ENCODE data around the gene PCYT1B. TPM values are rescaled to one million over a fixed set of nuclear protein-coding genes. Genes with fewer than 3 reads are reported as not detected.
"Not testable (repeated sequence)": the region's sequence is repeated elsewhere in the genome, so short reads cannot be mapped to it uniquely, and the experiment has no call there.

The PCYT1B gene
- total RNA-seq, 1 donor from 2014 or later: 0.08 TPM

- no peak for DNase-seq (ENCODE audit: low read depth)
Observed at GRCh38 chrX:24646006-24646405, 1.1 kb downstream of the PCYT1B start.

- no peak for DNase-seq (ENCODE audit: low read depth)
Observed at GRCh38 chrX:24643116-24643515, 4.0 kb downstream of the PCYT1B start.

- no peak for DNase-seq (ENCODE audit: low read depth)
Observed at GRCh38 chrX:24629701-24630100, 17.4 kb downstream of the PCYT1B start.

GRCh38 chrX:24619647-24620046 lies 27.5 kb downstream of the PCYT1B start:
- DNase-seq (ENCODE audit: low read depth): peak; percentile 20

GRCh38 chrX:24610516-24610915 lies 36.6 kb downstream of the PCYT1B start:
- DNase-seq (ENCODE audit: low read depth): no peak

GRCh38 chrX:24607616-24608015 lies 39.5 kb downstream of the PCYT1B start:
- no peak for DNase-seq (ENCODE audit: low read depth)

- not testable (repeated sequence) for DNase-seq (ENCODE audit: low read depth)
Observed at GRCh38 chrX:24605941-24606340, 41.2 kb downstream of the PCYT1B start.

- no peak for DNase-seq (ENCODE audit: low read depth)
Observed at GRCh38 chrX:24603191-24603590, 44.0 kb downstream of the PCYT1B start.

GRCh38 chrX:24601858-24602257 lies 45.3 kb downstream of the PCYT1B start:
- DNase-seq (ENCODE audit: low read depth): no peak

GRCh38 chrX:24594501-24594900 lies 52.6 kb downstream of the PCYT1B start:
- DNase-seq (ENCODE audit: low read depth): no peak

GRCh38 chrX:24590111-24590510 lies 57.0 kb downstream of the PCYT1B start:
- no peak for DNase-seq (ENCODE audit: low read depth)

- DNase-seq (ENCODE audit: low read depth): no peak
Observed at GRCh38 chrX:24577091-24577490, 70.1 kb downstream of the PCYT1B start.

GRCh38 chrX:24575496-24575895 lies 71.7 kb downstream of the PCYT1B start:
- DNase-seq (ENCODE audit: low read depth): no peak

- DNase-seq (ENCODE audit: low read depth): no peak
Observed at GRCh38 chrX:24574743-24575142, 72.4 kb downstream of the PCYT1B start.

GRCh38 chrX:24567169-24567568 lies 80.0 kb downstream of the PCYT1B start:
- no peak for DNase-seq (ENCODE audit: low read depth)

- DNase-seq (ENCODE audit: low read depth): no peak
Observed at GRCh38 chrX:24566240-24566639, 80.9 kb downstream of the PCYT1B start.

GRCh38 chrX:24563291-24564010 lies 83.7 kb downstream of the PCYT1B start:
- no peak for DNase-seq (ENCODE audit: low read depth)

GRCh38 chrX:24561121-24561520 lies 86.0 kb downstream of the PCYT1B start:
- DNase-seq (ENCODE audit: low read depth): no peak

- DNase-seq (ENCODE audit: low read depth): no peak
Observed at GRCh38 chrX:24553011-24553410, 94.1 kb downstream of the PCYT1B start.

GRCh38 chrX:24550166-24550565 lies 97.0 kb downstream of the PCYT1B start:
- no peak for DNase-seq (ENCODE audit: low read depth)

GRCh38 chrX:24547961-24548360 lies 99.2 kb downstream of the PCYT1B start:
- no peak for DNase-seq (ENCODE audit: low read depth)

GRCh38 chrX:24542756-24543155 lies 104.4 kb downstream of the PCYT1B start:
- no peak for DNase-seq (ENCODE audit: low read depth)

- no peak for DNase-seq (ENCODE audit: low read depth)
Observed at GRCh38 chrX:24536551-24536950, 110.6 kb downstream of the PCYT1B start.

- DNase-seq (ENCODE audit: low read depth): no peak
Observed at GRCh38 chrX:24528605-24529004, 118.5 kb downstream of the PCYT1B start.

Data from myocyte (in vitro differentiated cells).